ENCODE measurements around the gene CNPY2. TPM values are rescaled to one million over a fixed set of nuclear protein-coding genes. Genes with fewer than 3 reads are reported as not detected.

CNPY2 gene
- total and polyA plus RNA-seq, 2 of the 13 experiments (the other 11 are each of a cell fraction or from before 2014, with no cell fraction given), result 285 to 356 TPM

- DNase-seq (ENCODE audit: low spot score), result no peak
- ChIA-PET POLR2A (interaction anchor here (1.1 kb wide), 1 partner anchor 12 kb away, joined by 3 read pairs; no protein-coding TSS in a partner anchor), CTCF (ENCODE audit: low intra/inter-chr PET ratio, low total read pairs) (no interaction called here)
- Histone ChIP-seq H3K4me3 (replicated peaks in 1 of 3; ENCODE audit: insufficient read depth in 1 of 3, low read depth in 2 of 3, low read length in 3 of 3) (no peak overlapping the region), H3K27ac (ENCODE audit: extremely low read length, insufficient read depth, low read length) (no peak overlapping the region), H4K20me1 (ENCODE audit: insufficient read depth, low read length) (no peaks in the 10 kb centered on the region), H3K79me2 (ENCODE audit: insufficient read depth, low read length) (peaks cover 17% of the 10 kb centered on the region), H3K27me3 (ENCODE audit: control insufficient read depth in 1 of 2, insufficient read depth in 2 of 2, low read length in 2 of 2) (no peaks in the 10 kb centered on the region; a peak in 1 of 5 replicates), H3K36me3 (replicated peaks in 1 of 2; ENCODE audit: control insufficient read depth in 1 of 2, insufficient read depth in 2 of 2, low read length in 2 of 2) (peaks cover 12 to 19% of the 10 kb centered on the region in 2 experiments), H2AFZ (ENCODE audit: low read length) (no peak overlapping the region), H3K9me3 (ENCODE audit: low read length) (no peaks in the 10 kb centered on the region), H3K9ac (ENCODE audit: insufficient read depth, low read depth, low read length) (no peak overlapping the region), H3K4me2 (ENCODE audit: low read depth, low read length) (no peak overlapping the region), H3K4me1 (ENCODE audit: insufficient read depth, low read length) (peaks cover 12% of the 10 kb centered on the region)
- TF ChIP-seq ZNF790 (CRISPR knock-in tag; IDR thresholded peaks at IDR 0.05; ENCODE audit: borderline replicate concordance), result no peak
- peak; percentile 31; the same call in 1 of the 2 replicates for TF ChIP-seq POLR2G (IDR thresholded peaks at IDR 0.05; ENCODE audit: low read depth, low read length)
- no peak for TF ChIP-seq ZNF678 (CRISPR knock-in tag; IDR thresholded peaks at IDR 0.05)
- TF ChIP-seq AGO2 (optimal IDR thresholded peaks at IDR 0.05; ENCODE audit: low read depth, low read length), result peak; percentile 20
- peak; percentile 82 for TF ChIP-seq RBM22 (optimal IDR thresholded peaks at IDR 0.05; ENCODE audit: low read length)
- no peak for FAIRE-seq
- in situ Hi-C loops (cut with HindIII; ENCODE audit: extremely low pct_ligation_motif_present, low pct_unique_long_range_greater_than_20kb), result no loop called here
- intact Hi-C loops (cut with micrococcal nuclease; ENCODE audit: unreplicated experiment), result no loop called here
- BruUV-seq (replicated peaks), result no TSS peak
- 97% methylated on average over 12 of the region's 12 CpGs for WGBS (ENCODE audit: low lambda C conversion rate)
- ATAC-seq, result no peak
Observed at GRCh38 chr12:56311003-56311402, 4.8 kb downstream of the CNPY2 start.

- no peaks in the 10 kb centered on the region for H3K79me2 ChIP-seq (ENCODE audit: insufficient read depth, low read length)
- H2AFZ ChIP-seq (ENCODE audit: low read length), result no peak overlapping the region
- BruUV-seq (replicated peaks), result no TSS peak
- no peak overlapping the region for H3K27ac ChIP-seq (ENCODE audit: extremely low read length, insufficient read depth, low read length)
- CTCF ChIA-PET (ENCODE audit: low intra/inter-chr PET ratio, low total read pairs), result no interaction called here
- H3K9me3 ChIP-seq (ENCODE audit: low read length), result no peaks in the 10 kb centered on the region
- FAIRE-seq, result no peak
- POLR2A ChIA-PET, result no interaction called here
- no peak overlapping the region for H3K9ac ChIP-seq (ENCODE audit: insufficient read depth, low read depth, low read length)
- no peaks in the 10 kb centered on the region for H3K4me1 ChIP-seq (ENCODE audit: insufficient read depth, low read length)
- in situ Hi-C loops (cut with HindIII; ENCODE audit: extremely low pct_ligation_motif_present, low pct_unique_long_range_greater_than_20kb) (no loop called here), intact Hi-C loops (cut with micrococcal nuclease; ENCODE audit: unreplicated experiment) (no loop called here)
- H3K4me3 ChIP-seq (replicated peaks in 1 of 3; ENCODE audit: insufficient read depth in 1 of 3, low read depth in 2 of 3, low read length in 3 of 3), result no peak overlapping the region
- H4K20me1 ChIP-seq (ENCODE audit: insufficient read depth, low read length), result no peaks in the 10 kb centered on the region
- no peak for DNase-seq (ENCODE audit: low spot score)
- H3K27me3 ChIP-seq (ENCODE audit: control insufficient read depth in 1 of 2, insufficient read depth in 2 of 2, low read length in 2 of 2), result no peaks in the 10 kb centered on the region
- TF ChIP-seq ZNF646 (CRISPR knock-in tag; IDR thresholded peaks at IDR 0.05), result no peak
- TF ChIP-seq ZNF629 (CRISPR knock-in tag; conservative IDR thresholded peaks at IDR 0.05), result peak; percentile 56; the same call in 1 of the 2 replicates
- peaks cover 11 to 24% of the 10 kb centered on the region in 2 experiments for H3K36me3 ChIP-seq (replicated peaks in 1 of 2; ENCODE audit: control insufficient read depth in 1 of 2, insufficient read depth in 2 of 2, low read length in 2 of 2)
- H3K4me2 ChIP-seq (ENCODE audit: low read depth, low read length), result no peak overlapping the region
- 96% methylated on average over 3 of the region's 3 CpGs for WGBS (ENCODE audit: low lambda C conversion rate)
- no peak for ATAC-seq
Observed at GRCh38 chr12:56308714-56309113, 7.1 kb downstream of the CNPY2 start.

Measured in HepG2 (cell line).